KMS-11 (cell line): Measurements from ENCODE around the gene SRM.

Experiments used
- H2AFZ ChIP-seq: fragments of 200-600 bp; sonication (generic); 2 replicates; pipeline ENCODE4 v1.6.1; 2016; ENCODE audit warnings: antibody characterized with exemption, mixed run types, low read depth
- H3K27ac ChIP-seq: fragments of 200-600 bp; sonication (generic); 2 replicates; pipeline ENCODE4 v1.6.1; 2016; ENCODE audit warnings: mild to moderate bottlenecking, mixed run types
- H3K27me3 ChIP-seq: fragments of 200-600 bp; sonication (generic); 2 replicates; pipeline ENCODE4 v1.6.1; 2017; ENCODE audit warnings: mild to moderate bottlenecking, low read depth, mixed run types, moderate library complexity; ENCODE audit not compliant: insufficient read depth
- H3K36me3 ChIP-seq: fragments of 200-600 bp; sonication (generic); 2 replicates; pipeline ENCODE4 v1.6.1; 2017; ENCODE audit warnings: mild to moderate bottlenecking, mixed run types; ENCODE audit not compliant: insufficient read depth
- H3K4me1 ChIP-seq: fragments of 200-600 bp; sonication (generic); 2 replicates; pipeline ENCODE4 v1.6.1; 2016; ENCODE audit warnings: mild to moderate bottlenecking, low read depth, mixed run types; ENCODE audit not compliant: poor library complexity, severe bottlenecking
- H3K4me2 ChIP-seq: fragments of 200-600 bp; sonication (generic); 2 replicates; pipeline ENCODE4 v1.7.0; 2016; ENCODE audit warnings: mild to moderate bottlenecking, mixed run types
- H3K4me3 ChIP-seq: fragments of 200-600 bp; sonication (generic); IDR thresholded peaks from 2 replicates; pipeline ENCODE4 v1.6.1; 2017; ENCODE audit warnings: low read depth, low read length, mixed read lengths; ENCODE audit not compliant: insufficient read depth
- H3K79me2 ChIP-seq: fragments of 200-600 bp; sonication (generic); 2 replicates; pipeline ENCODE4 v1.6.1; 2016; ENCODE audit warnings: low read depth, mixed run types; ENCODE audit not compliant: insufficient read depth
- H3K9ac ChIP-seq: fragments of 200-600 bp; sonication (generic); 2 replicates; pipeline ENCODE4 v1.6.1; 2016; ENCODE audit warnings: mild to moderate bottlenecking, mixed run types
- H4K20me1 ChIP-seq: fragments of 200-600 bp; sonication (generic); 2 replicates; pipeline ENCODE4 v1.6.1; 2016; ENCODE audit warnings: mild to moderate bottlenecking, mixed run types; ENCODE audit not compliant: insufficient read depth
- TF ChIP-seq, protein P1 (sequence below): fragments of 200-600 bp; sonication (generic); conservative IDR thresholded peaks from 2 replicates; pipeline ENCODE4 v1.6.1; 2017; ENCODE audit warnings: low read depth, mild to moderate bottlenecking, antibody characterized with exemption, low read length, moderate library complexity, mixed read lengths

The SRM gene

DNA sequence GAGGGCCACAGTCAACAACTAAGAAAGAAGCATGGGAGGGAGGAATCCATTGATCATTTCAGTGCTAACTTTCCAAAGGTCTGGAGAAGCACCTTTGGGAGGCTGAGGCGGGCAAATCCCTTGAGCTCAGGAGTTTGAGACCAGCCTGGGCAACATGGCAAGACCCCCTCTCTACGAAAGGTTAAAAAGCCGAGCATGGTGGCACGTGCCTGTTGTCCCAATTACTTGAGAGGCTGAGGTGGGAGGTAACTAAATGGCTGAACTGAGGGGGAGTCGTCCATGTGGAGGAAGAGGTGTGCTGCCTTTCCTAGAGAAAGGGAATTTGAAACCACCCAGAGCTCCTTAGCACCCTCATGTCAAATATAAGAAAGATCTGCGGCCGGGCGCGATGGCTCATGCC is 29.0 kb downstream of the SRM start:
- Histone ChIP-seq H3K36me3 (no peaks in the 10 kb centered on the region), H3K4me2 (no peak overlapping the region), H3K4me3 (no peak overlapping the region), H4K20me1 (no peaks in the 10 kb centered on the region), H2AFZ (no peak overlapping the region), H3K79me2 (no peaks in the 10 kb centered on the region), H3K9ac (no peak overlapping the region), H3K4me1 (no peaks in the 10 kb centered on the region), H3K27me3 (no peaks in the 10 kb centered on the region; the same call in 1 of the 2 replicates), H3K27ac (no peak overlapping the region)
- TF ChIP-seq, protein P1, sequence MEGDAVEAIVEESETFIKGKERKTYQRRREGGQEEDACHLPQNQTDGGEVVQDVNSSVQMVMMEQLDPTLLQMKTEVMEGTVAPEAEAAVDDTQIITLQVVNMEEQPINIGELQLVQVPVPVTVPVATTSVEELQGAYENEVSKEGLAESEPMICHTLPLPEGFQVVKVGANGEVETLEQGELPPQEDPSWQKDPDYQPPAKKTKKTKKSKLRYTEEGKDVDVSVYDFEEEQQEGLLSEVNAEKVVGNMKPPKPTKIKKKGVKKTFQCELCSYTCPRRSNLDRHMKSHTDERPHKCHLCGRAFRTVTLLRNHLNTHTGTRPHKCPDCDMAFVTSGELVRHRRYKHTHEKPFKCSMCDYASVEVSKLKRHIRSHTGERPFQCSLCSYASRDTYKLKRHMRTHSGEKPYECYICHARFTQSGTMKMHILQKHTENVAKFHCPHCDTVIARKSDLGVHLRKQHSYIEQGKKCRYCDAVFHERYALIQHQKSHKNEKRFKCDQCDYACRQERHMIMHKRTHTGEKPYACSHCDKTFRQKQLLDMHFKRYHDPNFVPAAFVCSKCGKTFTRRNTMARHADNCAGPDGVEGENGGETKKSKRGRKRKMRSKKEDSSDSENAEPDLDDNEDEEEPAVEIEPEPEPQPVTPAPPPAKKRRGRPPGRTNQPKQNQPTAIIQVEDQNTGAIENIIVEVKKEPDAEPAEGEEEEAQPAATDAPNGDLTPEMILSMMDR = no peak

DNA sequence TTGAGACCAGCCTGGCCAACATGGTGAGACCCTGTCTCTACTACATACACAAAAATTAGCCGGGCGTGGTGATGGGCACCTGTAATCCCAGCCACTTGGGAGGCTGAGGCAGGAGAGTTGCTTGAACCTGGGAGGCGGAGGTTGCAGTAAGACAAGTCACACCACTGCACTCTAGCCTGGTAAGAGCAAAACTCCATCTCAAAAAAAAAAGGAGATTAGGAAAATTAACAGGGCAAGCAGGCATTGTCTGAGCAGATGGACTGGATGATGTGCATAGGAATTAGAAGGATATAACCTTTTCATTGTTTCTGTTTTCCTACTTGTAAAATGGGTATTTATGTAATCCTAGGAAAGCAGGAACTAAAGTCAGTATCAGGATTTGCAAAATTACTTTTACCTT is 31.8 kb downstream of the SRM start:
- no peak overlapping the region for H3K4me2 ChIP-seq
- no peak overlapping the region for H2AFZ ChIP-seq
- no peak overlapping the region for H3K27ac ChIP-seq
- no peak overlapping the region for H3K4me3 ChIP-seq
- H3K27me3 ChIP-seq = no peaks in the 10 kb centered on the region
- H3K4me1 ChIP-seq = no peaks in the 10 kb centered on the region
- TF ChIP-seq, protein P1 = no peak
- H3K79me2 ChIP-seq = no peaks in the 10 kb centered on the region
- H4K20me1 ChIP-seq = peaks cover 2% of the 10 kb centered on the region; the same call in 1 of the 2 replicates
- H3K9ac ChIP-seq = no peak overlapping the region
- no peaks in the 10 kb centered on the region; the same call in 1 of the 2 replicates for H3K36me3 ChIP-seq

DNA sequence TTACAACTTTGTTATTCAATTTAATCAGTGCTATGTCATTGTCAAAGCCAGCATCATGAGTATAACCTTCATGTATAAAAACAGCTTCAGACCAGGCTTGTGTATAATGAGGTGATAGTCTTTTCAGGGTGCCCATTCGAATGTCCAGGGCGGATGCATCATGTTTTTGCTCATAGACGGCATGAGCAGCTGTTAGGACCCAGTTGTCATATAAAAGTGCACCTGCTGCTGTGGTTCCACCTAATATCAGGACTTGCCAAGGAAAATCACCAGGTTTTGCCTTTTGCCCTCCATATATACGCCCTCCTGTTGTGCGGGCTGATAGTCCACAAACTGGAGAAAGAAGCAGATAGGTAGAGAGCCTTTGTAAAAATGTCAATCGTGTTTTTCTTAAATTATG is 32.5 kb downstream of the SRM start:
- Histone ChIP-seq H3K4me1 (no peaks in the 10 kb centered on the region), H2AFZ (no peak overlapping the region), H3K79me2 (no peaks in the 10 kb centered on the region), H3K27ac (no peak overlapping the region), H3K36me3 (no peaks in the 10 kb centered on the region; the same call in 1 of the 2 replicates), H4K20me1 (peaks cover 4% of the 10 kb centered on the region; the same call in 1 of the 2 replicates), H3K27me3 (no peaks in the 10 kb centered on the region), H3K4me3 (no peak overlapping the region), H3K9ac (no peak overlapping the region), H3K4me2 (no peak overlapping the region)
- TF ChIP-seq, protein P1 = no peak

DNA sequence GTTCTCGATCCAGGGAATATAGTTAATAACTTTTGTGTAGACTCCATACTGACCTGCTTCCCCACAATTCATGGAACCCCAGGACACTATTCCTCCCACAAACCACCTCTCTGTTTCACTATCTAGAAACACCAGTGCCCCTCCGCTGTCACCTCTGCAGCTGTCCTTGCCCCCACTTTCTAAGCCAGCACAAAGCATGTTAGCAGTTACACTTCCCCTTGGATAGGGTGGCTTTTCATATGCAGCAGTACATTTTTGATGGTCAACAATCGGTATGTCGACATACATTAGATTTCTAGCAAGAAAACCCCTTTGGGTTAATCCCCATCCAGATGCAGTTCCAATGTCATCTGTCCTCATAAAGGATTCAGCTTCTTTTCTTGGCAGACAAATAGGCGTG is 32.9 kb downstream of the SRM start:
- Histone ChIP-seq H3K4me2 (no peak overlapping the region), H3K27me3 (no peaks in the 10 kb centered on the region), H4K20me1 (peaks cover 5% of the 10 kb centered on the region; the same call in 1 of the 2 replicates), H3K27ac (no peak overlapping the region), H3K9ac (no peak overlapping the region), H3K4me1 (no peaks in the 10 kb centered on the region), H3K4me3 (no peak overlapping the region), H2AFZ (no peak overlapping the region), H3K79me2 (no peaks in the 10 kb centered on the region), H3K36me3 (peaks cover 1% of the 10 kb centered on the region; the same call in 1 of the 2 replicates)
- TF ChIP-seq, protein P1 = no peak

DNA sequence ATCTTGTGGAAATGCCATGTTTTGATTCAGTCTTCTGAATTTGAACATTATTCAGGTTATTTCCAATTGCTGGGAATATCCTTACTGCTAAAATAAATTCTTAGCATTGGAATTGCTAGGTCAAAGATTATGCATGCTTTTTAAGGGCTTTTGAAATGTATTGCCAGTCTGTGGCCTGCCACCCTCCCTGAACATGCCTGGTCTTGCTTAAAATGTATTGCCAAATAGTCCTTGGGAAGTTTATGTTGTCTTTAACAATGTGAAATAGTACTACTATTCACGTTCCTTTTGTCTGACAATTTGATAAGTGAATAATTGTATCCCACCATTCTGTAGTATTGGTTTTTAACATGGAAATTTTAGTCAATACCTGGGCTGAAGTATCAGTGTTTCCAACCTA is 33.8 kb downstream of the SRM start:
- no peak overlapping the region for H3K4me2 ChIP-seq
- H3K9ac ChIP-seq = no peak overlapping the region
- H3K27me3 ChIP-seq = no peaks in the 10 kb centered on the region
- H3K4me3 ChIP-seq = no peak overlapping the region
- TF ChIP-seq, protein P1 = no peak
- peaks cover 3% of the 10 kb centered on the region; the same call in 1 of the 2 replicates for H3K36me3 ChIP-seq
- H4K20me1 ChIP-seq = peaks cover 10% of the 10 kb centered on the region
- no peak overlapping the region for H2AFZ ChIP-seq
- no peaks in the 10 kb centered on the region for H3K79me2 ChIP-seq
- H3K27ac ChIP-seq = no peak overlapping the region
- H3K4me1 ChIP-seq = no peaks in the 10 kb centered on the region
